COR-L47 (cell line): ENCODE measurements around the gene TBC1D3B.
"Not testable (repeated sequence)": the region's sequence is repeated elsewhere in the genome, so short reads cannot be mapped to it uniquely, and the experiment has no call there.

Experiments
- DNase-seq: peaks from one replicate; lab custom pipeline; 2025; lab: John Stamatoyannopoulos, UW

TBC1D3B gene

DNA sequence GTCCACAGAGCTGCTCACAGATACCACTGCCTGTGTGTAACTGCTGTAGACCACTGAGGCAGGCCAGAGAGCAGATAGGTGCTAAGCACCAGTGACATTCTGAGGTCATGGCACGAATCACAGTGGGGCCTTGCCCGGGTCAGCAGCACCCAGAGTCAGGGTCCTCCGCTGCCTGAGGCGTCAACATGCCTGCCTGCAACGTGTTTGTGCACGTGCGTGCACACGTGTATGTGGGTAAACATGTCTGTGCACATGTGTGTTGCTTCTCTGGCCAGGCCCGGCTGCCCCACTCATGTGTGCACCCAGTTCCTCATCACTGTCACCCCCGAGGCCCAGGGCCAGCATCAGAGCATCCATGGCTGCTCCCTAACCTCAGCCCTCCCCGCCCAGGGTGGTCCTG lies at the start of gene TBC1D3B:
TBC1D3B (minus strand) TSS at position 101 of the 400 bp plus-strand sequence. CDS start 1,586 bp downstream, outside the sequence.
- DNase-seq = not testable (repeated sequence)

DNA sequence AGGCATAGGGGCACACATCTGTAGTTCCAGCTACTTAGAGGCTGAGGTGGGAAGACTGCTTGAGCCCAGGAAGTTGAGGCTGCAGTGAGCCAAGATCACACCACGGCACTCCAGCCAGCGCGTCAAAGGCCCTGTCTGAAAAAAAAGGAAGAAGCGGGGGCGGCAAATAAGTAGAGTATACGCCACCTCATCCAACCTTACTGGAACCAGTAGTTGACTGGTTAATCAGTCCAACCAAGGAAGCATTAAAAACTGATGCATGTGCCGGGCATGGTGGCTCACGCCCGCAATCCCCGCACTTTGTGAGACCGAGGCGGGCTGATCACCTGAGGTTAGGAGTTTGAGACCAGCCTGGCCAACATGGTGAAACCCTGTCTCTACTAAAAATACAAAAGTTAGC lies 46.5 kb upstream of the TBC1D3B start:
- DNase-seq = not testable (repeated sequence)

DNA sequence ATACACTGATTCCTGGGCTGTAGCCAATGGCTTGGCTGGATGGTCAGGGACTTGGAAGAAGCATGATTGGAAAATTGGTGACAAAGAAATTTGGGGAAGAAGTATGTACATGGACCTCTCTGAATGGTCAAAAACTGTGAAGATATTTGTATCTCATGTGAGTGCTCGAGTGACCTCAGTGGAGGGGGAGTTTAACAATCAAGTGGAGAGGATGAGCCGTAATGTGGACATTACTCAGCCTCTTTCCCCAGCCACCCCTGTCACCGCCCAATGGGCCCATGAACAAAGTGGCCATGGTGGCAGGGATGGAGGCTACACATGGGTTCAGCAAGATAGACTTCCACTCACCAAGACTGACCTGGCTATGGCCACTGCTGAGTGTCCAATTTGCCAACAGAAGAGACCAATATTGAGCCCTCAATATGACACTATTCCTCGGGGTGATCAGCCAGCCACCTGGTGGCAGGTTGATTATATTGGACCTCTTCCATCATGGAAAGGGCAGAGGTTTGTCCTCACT lies 45.2 kb upstream of the TBC1D3B start:
- DNase-seq = not testable (repeated sequence)

DNA sequence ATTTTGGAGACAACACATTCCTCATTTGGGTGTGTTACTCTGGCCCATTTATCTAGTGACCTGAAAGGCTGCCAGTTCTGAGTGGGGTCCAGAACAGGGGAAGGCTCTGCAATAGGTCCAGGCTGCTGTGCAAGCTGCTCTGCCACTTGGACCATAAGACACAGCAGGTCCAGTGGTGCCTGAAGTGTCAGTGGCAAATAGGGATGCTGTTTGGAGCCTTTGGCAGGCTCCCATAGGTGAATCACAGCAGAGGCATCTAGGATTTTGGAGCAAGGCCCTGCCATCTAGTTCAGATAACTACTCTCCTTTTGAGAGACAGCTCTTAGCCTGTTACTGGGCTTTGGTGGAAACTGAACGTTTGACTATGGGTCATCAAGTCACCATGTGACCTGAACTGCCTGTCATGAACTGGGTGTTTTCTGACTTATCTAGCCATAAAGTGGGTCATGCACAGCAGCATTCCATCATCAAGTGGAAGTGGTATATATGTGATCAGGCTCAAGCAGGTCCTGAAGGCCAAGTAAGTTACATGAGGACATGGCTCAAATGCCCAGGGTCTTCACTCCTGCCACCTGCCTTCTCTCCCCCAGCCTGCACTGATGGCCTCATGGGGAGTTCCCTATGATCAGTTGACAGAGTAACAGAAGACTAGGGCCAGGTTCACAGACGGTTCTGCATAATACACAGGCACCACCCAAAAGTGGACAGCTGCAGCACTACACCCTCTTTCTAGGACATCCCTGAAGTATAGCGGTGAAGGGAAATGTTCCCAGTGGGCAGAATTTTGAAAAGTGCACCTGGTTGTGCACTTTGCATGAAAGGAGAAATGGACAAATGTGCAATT lies 44.5 kb upstream of the TBC1D3B start:
- not testable (repeated sequence) for DNase-seq

DNA sequence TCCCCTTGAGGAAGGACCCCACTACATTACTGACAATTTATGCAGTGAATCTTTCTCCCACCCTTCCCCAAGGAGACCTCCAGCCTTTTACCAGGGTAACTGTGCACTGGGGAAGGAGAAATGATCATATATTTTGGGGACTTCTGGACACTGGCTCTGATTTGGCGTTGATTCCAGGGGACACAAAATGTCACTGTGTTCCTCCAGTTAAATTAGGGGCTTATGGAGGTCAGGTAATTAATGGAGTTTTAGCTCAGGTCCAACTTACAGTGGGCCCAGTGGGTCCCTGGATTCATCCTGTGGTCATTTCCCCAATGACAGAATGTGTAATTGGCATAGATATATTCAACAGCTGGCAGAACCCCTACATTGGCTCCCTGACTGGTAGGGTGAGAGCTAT lies 43.1 kb upstream of the TBC1D3B start:
- DNase-seq = not testable (repeated sequence)

DNA sequence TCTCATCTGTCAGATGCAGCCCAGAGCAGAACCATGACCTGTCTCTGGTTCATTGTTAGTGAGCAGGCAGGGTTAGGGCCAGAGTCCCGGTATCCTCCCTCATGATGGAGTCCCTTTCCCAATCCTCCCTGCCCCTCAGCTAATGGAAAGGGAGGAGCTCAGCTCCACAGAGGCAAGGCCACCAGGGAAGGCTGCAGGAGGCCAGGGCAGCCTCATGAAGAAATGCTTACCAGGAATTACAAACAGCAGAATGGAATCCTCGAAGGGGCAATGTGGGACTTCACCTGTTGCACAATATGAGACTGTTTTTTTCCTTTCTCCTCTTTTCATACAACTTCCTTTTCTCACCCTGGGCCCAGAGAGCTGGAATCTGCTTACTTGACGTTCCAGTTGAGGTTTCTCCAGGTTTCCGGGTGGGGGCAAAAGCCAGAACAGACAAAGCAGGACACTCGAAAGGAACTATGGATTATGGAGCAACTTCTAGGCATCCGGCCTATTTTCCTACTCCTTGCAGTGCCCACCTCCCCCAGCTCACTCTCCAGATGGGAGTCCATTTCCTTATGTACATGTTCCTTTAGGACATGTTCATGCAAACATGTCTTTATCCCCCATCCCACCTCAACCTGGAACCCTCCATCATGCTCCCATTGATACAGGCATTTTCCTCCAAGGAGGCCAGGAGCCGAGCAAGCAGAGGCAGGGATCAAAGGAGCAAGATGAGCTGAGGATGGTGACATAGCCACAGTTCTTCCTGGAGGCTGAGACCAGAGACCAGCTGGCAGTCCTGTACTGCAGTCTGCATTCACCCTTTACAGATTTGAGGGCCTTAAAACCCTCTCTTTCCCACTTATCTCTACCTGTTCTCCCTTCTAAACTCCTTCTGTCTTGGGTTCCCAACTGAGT lies 39.2 kb upstream of the TBC1D3B start:
- not testable (repeated sequence) for DNase-seq

DNA sequence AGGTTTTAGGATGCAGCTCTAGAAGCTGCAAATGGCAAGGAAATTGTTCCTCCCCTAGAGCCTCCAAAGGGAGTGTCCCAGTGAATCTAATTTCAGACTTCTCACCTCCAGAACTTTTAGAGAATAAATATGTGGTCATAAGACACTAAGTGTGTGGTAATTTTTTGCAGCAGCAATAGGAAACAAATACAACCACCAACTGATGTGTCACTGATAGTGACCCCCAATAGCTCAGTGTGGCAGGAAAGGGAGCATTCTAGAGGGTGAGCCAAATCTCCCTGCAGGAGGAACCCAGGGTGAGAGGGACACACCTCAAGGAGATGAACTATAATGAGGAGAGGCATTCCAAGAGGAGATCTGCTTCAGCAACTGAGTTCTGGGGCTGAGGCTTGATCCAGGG lies 38.5 kb upstream of the TBC1D3B start:
- no peak for DNase-seq

DNA sequence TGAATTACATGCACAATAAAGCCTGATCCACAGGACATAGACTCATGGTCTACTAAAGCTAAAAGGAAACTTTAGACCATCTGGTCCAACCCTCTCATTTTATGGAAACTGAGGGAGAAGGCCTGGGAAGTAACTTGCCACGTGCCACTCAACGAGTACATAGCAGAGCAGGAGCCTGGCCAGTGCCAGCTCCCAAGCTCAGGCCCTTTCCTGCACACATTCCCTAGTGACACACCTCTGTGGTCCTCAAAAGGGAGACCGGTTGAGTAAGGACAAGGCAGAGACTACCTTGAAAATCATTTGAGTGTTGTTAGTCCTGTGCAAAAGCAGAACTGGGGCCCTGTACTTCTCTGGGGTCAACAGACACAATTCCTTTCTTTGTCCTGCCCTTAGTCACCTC lies 37.3 kb upstream of the TBC1D3B start:
- no peak for DNase-seq

DNA sequence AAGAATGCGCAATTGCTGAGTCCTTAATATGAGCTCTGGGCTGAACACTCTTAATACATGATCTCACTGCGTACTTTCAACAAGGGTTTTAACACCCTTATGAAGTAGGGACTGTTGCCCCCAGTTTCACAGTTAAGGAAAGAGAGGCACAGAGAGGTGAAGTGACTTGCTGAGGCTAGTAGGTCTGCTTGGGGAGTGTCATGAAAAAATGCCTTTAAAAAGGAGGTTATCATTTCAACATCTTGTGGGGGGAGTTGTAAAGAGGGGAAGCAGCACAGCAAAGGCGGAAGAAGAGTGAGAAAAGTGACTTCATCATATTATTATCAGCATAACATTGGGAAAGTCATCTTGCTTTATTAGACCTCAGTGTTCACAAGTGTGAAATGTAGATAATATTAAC lies 36.5 kb upstream of the TBC1D3B start:
- no peak for DNase-seq

DNA sequence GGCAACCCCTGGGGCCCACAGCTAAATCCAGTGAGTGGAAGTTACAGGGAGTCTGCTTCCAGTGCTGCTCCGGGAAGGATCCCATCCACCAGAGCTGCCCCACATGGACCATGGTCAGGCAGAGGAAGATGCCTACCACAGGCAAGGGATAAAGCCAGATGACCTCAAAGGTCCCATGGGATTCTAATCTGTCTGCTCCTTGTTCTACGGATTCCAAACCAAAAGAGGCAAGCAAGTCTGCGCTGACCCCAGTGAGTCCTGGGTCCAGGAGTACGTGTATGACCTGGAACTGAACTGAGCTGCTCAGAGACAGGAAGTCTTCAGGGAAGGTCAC lies 35.8 kb upstream of the TBC1D3B start:
- no peak for DNase-seq

DNA sequence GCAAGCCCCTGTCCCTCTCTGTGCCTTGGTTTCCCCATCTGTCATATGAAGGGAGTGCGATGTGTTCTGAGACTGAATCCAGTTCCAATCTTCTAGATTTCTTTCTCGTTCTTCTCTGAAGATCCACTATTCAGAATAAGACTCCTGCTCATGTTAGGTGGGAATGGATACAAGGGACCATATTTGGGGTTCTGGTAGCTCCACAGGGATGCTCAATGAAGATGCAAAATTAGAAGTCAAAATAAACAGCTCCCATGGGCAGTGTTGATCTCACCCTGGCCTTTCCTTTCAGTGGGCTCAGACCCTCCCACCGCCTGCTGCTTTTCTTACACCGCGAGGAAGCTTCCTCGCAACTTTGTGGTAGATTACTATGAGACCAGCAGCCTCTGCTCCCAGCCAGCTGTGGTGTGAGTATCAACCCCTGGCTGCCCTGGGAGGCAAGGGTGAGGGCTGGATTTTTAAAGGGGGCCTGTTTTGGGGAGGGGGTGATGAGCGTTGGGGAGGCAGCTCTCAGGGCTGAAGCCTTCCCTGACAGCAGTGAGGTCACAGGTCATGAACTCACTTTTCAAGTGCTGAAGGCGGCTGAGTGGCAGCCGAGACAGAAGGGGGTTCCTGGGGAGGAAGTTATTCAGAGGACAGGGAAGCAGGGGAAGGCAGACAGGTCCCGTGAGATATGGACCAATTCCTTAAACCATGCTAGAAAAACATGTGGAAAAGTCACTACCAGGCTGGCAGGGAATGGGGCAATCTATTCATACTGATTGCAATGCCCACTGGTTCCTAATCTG lies 35.2 kb upstream of the TBC1D3B start:
- not testable (repeated sequence) for DNase-seq

DNA sequence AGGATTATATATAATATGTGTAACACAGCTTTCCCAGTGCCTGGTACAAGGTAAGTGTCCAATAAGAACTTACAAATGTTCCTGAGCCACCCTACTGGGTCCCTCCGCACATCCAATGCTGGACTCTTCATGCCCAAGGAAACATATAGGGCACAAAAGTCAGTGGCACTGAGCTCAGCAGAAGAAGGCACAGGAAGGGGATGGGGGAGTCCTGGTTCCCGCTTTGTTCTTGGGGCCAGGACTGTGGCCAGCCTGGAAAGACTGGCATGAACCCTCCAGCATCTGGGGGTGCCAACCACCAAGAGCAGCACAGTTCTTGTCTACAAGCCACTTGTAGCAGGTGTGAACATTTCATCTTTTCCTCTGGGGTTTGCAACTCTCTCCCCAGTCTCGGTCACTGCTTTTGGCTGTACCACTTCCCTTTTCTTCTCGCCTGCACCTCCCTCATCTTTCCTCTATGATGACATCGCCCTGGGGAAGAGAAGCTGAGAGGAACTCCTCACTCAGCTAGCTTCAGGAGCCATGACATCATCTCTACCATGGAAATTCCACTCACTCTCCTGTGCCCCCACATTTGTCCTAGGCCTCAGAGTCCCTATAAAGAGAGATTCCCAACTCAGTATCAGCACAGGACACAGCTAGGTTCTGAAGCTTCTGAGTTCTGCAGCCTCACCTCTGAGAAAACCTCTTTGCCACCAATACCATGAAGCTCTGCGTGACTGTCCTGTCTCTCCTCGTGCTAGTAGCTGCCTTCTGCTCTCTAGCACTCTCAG lies 34.2 kb upstream of the TBC1D3B start, which contains the start of gene CCL4L2:
CCL4L2 (plus strand) TSS at position 625 of the 773 bp plus-strand sequence.
- DNase-seq = not testable (repeated sequence)

DNA sequence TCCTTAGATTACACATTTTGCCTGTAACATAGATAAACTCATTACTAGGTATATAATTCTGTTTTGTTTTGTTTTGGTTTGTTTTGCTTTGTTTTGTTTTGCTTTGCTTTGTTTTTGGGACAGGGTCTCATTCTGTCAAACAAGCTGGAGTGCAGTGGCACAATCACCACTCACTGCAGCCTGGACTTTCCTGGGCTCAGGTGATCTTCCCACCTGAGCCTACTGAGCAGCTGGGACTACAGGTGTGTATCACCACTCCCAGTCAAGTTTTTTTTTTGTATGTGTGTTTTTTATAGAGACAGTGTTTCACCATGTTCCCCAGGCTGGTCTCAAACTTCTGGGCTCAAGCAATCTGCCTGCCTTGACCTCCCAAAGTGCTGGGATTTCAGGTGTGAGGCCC lies 33.1 kb upstream of the TBC1D3B start:
- DNase-seq = no peak

DNA sequence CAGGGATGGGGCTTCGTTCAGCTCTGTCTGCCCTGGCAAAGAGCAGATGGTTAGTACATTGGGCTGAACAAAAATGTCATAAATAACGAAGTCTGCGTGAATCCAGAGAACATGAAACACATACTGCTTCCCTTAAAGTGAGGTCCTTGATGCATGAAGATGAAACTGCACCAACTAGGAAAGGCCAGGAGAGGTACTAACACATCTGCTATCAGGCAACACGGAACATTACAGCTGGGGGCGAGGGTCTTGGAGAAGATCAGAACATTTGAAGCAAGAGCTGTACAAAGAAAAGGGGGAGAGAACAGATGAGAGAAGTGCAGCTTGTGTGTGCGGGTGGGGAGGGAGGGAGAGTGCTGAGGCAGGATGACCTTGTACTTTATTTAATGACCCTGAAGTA lies 30.9 kb upstream of the TBC1D3B start:
- DNase-seq = not testable (repeated sequence)

DNA sequence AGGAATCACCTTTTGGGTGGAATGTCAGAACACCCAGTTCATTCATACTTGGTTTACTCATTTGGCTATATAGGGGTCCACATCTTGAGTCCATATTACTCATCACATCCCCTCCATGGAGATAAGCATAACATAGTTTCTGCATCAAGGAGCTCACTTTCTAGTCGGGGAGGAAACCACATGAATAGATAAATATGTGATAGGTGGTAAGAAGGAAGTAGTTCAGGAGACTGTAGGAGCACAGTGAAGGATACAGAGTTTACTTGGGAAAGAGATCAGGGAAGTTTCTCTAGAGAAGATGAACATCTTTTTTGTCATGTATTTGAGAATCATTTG lies 30.0 kb upstream of the TBC1D3B start:
- DNase-seq = not testable (repeated sequence)

DNA sequence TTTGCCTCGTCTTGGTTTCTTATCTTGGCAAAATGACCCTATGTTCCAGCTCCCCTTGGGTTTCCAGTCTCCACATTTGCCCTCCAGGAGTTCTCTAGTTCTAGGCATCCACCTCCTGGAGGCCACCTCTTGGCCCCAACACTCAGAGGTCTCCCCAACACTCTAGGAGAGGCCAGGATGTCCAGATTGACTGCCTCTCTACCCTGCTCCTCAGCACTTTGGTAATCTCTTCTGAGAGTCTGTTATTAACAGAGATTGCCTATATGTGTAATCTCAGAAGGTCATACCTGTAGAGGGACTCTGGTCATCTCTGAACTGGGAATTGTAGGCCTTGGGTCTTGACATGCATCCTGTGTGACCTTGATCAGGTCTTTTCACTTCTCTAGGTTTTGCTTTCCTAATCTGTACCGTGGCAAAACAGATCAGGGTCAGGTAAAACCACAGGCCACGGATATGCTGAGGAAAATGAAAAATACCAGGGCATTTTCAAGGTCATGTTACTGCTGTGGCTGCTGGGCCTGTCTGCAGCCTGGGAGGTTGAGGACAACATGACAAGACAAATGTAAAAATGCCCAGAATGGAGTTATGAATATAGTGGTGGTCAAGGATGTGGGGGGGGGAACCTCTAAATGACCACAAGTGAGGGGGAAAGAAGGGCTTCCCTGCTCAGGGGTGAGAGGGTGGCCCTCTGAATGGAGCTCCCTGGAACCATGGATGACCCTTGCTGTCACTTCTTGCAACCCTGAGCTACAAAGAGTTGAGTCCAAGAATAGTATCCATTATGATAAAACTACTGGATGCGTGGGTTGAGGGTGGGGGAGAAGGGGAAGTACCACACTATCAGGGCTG lies 29.4 kb upstream of the TBC1D3B start:
- no peak for DNase-seq

DNA sequence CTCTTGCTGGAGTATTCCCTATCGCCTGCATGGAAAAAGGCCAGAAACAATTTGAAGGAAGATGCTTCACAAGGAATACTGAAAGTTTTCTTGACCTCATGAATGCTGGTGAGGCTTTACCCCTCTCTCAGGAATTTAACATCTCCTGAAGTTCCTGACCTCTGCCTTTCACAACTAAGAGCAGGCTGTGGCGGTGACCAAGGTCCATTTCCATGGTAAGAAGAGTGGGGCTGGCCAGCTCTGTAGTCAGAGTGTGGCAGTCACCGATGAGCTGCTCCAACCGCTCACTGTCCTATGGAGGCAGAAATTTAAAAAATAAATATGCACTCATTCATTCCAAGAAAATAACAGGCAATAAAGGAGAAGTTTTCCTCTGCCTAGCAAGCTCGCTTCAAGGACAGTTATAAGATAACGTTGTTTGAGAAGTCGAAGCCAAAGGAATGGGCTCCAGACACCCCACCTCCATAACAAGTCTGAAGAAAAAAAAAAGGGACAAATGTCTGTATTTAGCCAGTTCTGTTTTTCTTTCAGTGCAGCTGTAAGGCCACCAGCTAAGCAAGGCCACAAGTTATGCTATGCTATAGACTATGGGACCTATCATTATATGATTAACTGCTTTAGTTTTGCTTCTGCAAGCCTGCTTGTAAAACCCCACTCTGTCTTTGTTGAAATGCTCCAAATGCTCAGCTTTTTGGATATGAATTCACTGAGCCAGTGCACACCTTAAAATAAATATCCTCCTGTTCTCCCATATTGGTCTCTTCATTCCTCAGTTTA lies 28.5 kb upstream of the TBC1D3B start:
- no peak for DNase-seq

DNA sequence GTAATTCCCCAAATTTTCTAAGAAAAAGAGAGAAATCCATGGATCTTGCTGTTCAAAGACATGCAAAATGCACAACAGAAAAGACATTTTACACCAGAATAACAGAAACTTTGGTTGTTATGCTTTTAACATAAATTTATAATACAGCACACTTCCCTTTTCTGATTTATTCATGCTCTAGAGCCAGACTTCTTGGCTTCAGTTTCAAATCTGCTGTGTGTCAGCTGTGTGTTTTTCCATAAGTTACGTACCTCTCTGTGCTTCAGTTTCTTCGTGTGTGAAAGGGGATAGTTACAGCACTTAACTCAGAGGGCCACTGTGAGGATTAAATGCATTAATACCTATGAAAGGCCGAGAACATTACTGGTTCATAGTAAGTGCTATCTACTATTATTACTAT lies 26.9 kb upstream of the TBC1D3B start:
- no peak for DNase-seq

DNA sequence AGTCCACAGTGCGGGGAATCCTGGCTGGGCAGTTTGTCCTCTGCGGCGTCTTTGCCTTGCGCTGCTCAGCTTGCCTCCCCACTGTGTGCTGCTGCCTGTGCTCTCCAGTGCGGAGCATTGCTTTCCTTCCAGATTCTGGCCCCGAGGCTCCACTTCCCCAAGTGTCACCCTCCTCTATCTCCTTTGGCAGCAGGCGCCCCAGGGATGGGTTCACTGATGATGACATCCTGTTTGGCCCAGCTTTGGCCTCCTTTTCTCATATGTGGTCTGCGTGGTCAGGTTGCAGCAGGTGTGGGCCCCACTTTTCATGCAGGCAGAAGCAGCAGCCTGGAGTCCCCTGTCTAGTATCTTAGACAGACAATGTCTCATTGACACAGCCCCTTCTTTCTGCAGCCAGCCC lies 25.1 kb upstream of the TBC1D3B start:
- DNase-seq = not testable (repeated sequence)
